ENCODE results near the gene PRKCH. TPM values are rescaled to one million over a fixed set of nuclear protein-coding genes. Genes with fewer than 3 reads are reported as not detected.

Gene PRKCH
- total RNA-seq, 1 donor from 2014 or later: 43.0 TPM

- H3K9me3 ChIP-seq: no peaks in the 10 kb centered on the region
- H3K27me3 ChIP-seq: no peaks in the 10 kb centered on the region
- H3K4me3 ChIP-seq: no peak overlapping the region
- H3K36me3 ChIP-seq: no peaks in the 10 kb centered on the region
- intact Hi-C loops (cut with DNase I): no loop called here
- H3K4me1 ChIP-seq: no peaks in the 10 kb centered on the region
- TF ChIP-seq POLR2A (IDR thresholded peaks at IDR 0.05): no peak
- TF ChIP-seq POLR2AphosphoS5 (IDR thresholded peaks at IDR 0.05; ENCODE audit: insufficient read depth in 1 of 2, low read depth in 1 of 2): no peak
- TF ChIP-seq, protein P1, sequence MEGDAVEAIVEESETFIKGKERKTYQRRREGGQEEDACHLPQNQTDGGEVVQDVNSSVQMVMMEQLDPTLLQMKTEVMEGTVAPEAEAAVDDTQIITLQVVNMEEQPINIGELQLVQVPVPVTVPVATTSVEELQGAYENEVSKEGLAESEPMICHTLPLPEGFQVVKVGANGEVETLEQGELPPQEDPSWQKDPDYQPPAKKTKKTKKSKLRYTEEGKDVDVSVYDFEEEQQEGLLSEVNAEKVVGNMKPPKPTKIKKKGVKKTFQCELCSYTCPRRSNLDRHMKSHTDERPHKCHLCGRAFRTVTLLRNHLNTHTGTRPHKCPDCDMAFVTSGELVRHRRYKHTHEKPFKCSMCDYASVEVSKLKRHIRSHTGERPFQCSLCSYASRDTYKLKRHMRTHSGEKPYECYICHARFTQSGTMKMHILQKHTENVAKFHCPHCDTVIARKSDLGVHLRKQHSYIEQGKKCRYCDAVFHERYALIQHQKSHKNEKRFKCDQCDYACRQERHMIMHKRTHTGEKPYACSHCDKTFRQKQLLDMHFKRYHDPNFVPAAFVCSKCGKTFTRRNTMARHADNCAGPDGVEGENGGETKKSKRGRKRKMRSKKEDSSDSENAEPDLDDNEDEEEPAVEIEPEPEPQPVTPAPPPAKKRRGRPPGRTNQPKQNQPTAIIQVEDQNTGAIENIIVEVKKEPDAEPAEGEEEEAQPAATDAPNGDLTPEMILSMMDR (IDR thresholded peaks at IDR 0.05): no peak
- DNase-seq (ENCODE audit: extremely low spot score in 2 of 2): no peak
- H3K27ac ChIP-seq: no peak overlapping the region
These were observed 277.6 kb downstream of the PRKCH start for GRCh38 chr14:61598980-61599379.

DNA sequence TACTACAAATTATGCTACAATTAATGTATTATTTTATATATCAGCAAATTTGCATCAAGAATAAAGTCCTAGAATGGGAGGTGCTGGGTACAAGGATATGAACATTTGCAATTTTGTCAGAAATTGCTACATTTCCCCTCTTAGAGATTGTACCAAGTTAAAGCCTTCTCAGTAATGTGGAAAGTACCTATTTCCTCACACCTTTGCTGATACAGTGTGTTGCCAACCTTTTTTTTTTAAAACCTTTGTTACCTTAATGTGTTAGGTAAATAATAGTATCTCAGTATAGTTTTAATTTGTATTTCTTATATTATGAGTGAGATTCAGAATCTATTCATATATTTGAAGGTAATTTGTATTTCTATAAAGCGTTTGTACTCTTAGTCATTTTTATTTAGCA lies 278.6 kb downstream of the PRKCH start:
- no peak for DNase-seq (ENCODE audit: extremely low spot score in 2 of 2)
- Histone ChIP-seq H3K4me1 (no peaks in the 10 kb centered on the region), H3K4me3 (no peak overlapping the region), H3K36me3 (no peaks in the 10 kb centered on the region), H3K27ac (no peak overlapping the region), H3K9me3 (no peaks in the 10 kb centered on the region), H3K27me3 (no peaks in the 10 kb centered on the region)
- TF ChIP-seq, protein P1 (IDR thresholded peaks at IDR 0.05): no peak
- TF ChIP-seq POLR2AphosphoS5 (IDR thresholded peaks at IDR 0.05; ENCODE audit: insufficient read depth in 1 of 2, low read depth in 1 of 2): no peak
- no peak for TF ChIP-seq POLR2A (IDR thresholded peaks at IDR 0.05)
- intact Hi-C loops (cut with DNase I): no loop called here

Other genes with a start within 250 kb of the PRKCH start
- 22.6 TPM for gene TMEM30B, start 40.2 kb upstream of the PRKCH start, total RNA-seq